SK-N-SH treated with all-trans-retinoic acid at 6 μM for 48 hours (cell line): ENCODE measurements around the gene GLDN.

Experiments
- ATAC-seq: fragments of 200-7000 bp; cut with Tn5 transposase; 3 replicates; pipeline ENCODE4 v1.9.1; 2020; ENCODE audit warnings: mild to moderate bottlenecking, moderate library complexity
- ARNTL ChIP-seq: fragments of 450-650 bp; formaldehyde crosslinking; IDR thresholded peaks from 2 replicates; pipeline ENCODE4 v1.5.0; 2020; ENCODE audit warnings: low read depth, mild to moderate bottlenecking, moderate library complexity, borderline replicate concordance
- BACH2 ChIP-seq: fragments of 250-450 bp; sonication (Bioruptor Pico); IDR thresholded peaks from 2 replicates; pipeline ENCODE4 v1.9.0; 2021; ENCODE audit warnings: mild to moderate bottlenecking, borderline replicate concordance
- CSDC2 ChIP-seq: fragments of 250-450 bp; sonication (Bioruptor Pico); IDR thresholded peaks from 2 replicates; pipeline ENCODE4 v1.5.0; 2020; ENCODE audit warnings: mild to moderate bottlenecking, moderate library complexity
- ESRRG ChIP-seq: fragments of 250-450 bp; sonication (Bioruptor Pico); IDR thresholded peaks from 2 replicates; pipeline ENCODE4 v1.6.1; 2021; ENCODE audit warnings: mild to moderate bottlenecking
- GLIS3 ChIP-seq: fragments of 250-450 bp; sonication (Bioruptor Pico); IDR thresholded peaks from 2 replicates; pipeline ENCODE4 v1.5.0; 2020; ENCODE audit warnings: mild to moderate bottlenecking, moderate library complexity
- OSR1 ChIP-seq: fragments of 250-450 bp; sonication (Bioruptor Pico); IDR thresholded peaks from 2 replicates; pipeline ENCODE4 v1.8.0; 2022; ENCODE audit warnings: moderate library complexity, mild to moderate bottlenecking, inconsistent platforms
- PPARA ChIP-seq: fragments of 250-450 bp; sonication (Bioruptor Pico); IDR thresholded peaks from 2 replicates; pipeline ENCODE4 v1.5.0; 2020; ENCODE audit warnings: mild to moderate bottlenecking, borderline replicate concordance
- RARB ChIP-seq: fragments of 250-450 bp; sonication (Bioruptor Pico); IDR thresholded peaks from 2 replicates; pipeline ENCODE4 v1.8.0; 2021; ENCODE audit warnings: mild to moderate bottlenecking, moderate library complexity
- SNAI2 ChIP-seq: fragments of 250-450 bp; sonication (Bioruptor Pico); IDR thresholded peaks from 2 replicates; pipeline ENCODE4 v1.5.0; 2020; ENCODE audit warnings: mild to moderate bottlenecking, moderate library complexity
- TCF4 ChIP-seq: fragments of 250-450 bp; sonication (Bioruptor Pico); IDR thresholded peaks from 2 replicates; pipeline ENCODE4 v1.8.0; 2021; ENCODE audit warnings: mild to moderate bottlenecking, moderate library complexity, borderline replicate concordance
- TOX ChIP-seq: fragments of 250-450 bp; sonication (Bioruptor Pico); IDR thresholded peaks from 2 replicates; pipeline ENCODE4 v1.8.0; 2021; ENCODE audit warnings: mild to moderate bottlenecking, moderate library complexity, borderline replicate concordance
- ZC3H10 ChIP-seq: fragments of 250-450 bp; sonication (Bioruptor Pico); IDR thresholded peaks from 2 replicates; pipeline ENCODE4 v1.5.1; 2021; ENCODE audit warnings: mild to moderate bottlenecking, moderate library complexity
- ZFP3 ChIP-seq: fragments of 250-450 bp; sonication (Bioruptor Pico); IDR thresholded peaks from 2 replicates; pipeline ENCODE4 v1.5.0; 2020; ENCODE audit warnings: mild to moderate bottlenecking, moderate library complexity
- ZFP30 ChIP-seq: fragments of 450-650 bp; formaldehyde crosslinking; IDR thresholded peaks from 2 replicates; pipeline ENCODE4 v1.5.0; 2022; ENCODE audit warnings: mild to moderate bottlenecking, moderate library complexity
- ZNF565 ChIP-seq: fragments of 450-650 bp; formaldehyde crosslinking; conservative IDR thresholded peaks from 2 replicates; pipeline ENCODE4 v1.5.0; 2020; ENCODE audit warnings: low read depth, mild to moderate bottlenecking, moderate library complexity
- ZNF70 ChIP-seq: fragments of 450-650 bp; formaldehyde crosslinking; IDR thresholded peaks from 2 replicates; pipeline ENCODE4 v1.5.0; 2020; ENCODE audit warnings: mild to moderate bottlenecking, moderate library complexity
- ZNF8 ChIP-seq: fragments of 450-650 bp; formaldehyde crosslinking; IDR thresholded peaks from 2 replicates; pipeline ENCODE4 v1.5.0; 2020; ENCODE audit warnings: mild to moderate bottlenecking, moderate library complexity
- TF ChIP-seq, protein P1 (sequence below): fragments of 250-450 bp; sonication (Bioruptor Pico); IDR thresholded peaks from 2 replicates; pipeline ENCODE4 v1.8.0; 2020; ENCODE audit warnings: mild to moderate bottlenecking, moderate library complexity, borderline replicate concordance
- TF ChIP-seq, protein P2 (sequence below): fragments of 250-450 bp; sonication (Bioruptor Pico); IDR thresholded peaks from 2 replicates; pipeline ENCODE4 v1.5.1; 2020; ENCODE audit warnings: low read depth, mild to moderate bottlenecking, moderate library complexity
- TF ChIP-seq, protein P3 (sequence below): fragments of 250-450 bp; sonication (Bioruptor Pico); IDR thresholded peaks from 2 replicates; pipeline ENCODE4 v1.5.0; 2020; ENCODE audit warnings: mild to moderate bottlenecking, moderate library complexity
- TF ChIP-seq, protein P4 (sequence below): fragments of 250-450 bp; sonication (Bioruptor Pico); IDR thresholded peaks from 2 replicates; pipeline ENCODE4 v1.8.0; 2021; ENCODE audit warnings: low read depth, mild to moderate bottlenecking, moderate library complexity, borderline replicate concordance

Gene GLDN

DNA sequence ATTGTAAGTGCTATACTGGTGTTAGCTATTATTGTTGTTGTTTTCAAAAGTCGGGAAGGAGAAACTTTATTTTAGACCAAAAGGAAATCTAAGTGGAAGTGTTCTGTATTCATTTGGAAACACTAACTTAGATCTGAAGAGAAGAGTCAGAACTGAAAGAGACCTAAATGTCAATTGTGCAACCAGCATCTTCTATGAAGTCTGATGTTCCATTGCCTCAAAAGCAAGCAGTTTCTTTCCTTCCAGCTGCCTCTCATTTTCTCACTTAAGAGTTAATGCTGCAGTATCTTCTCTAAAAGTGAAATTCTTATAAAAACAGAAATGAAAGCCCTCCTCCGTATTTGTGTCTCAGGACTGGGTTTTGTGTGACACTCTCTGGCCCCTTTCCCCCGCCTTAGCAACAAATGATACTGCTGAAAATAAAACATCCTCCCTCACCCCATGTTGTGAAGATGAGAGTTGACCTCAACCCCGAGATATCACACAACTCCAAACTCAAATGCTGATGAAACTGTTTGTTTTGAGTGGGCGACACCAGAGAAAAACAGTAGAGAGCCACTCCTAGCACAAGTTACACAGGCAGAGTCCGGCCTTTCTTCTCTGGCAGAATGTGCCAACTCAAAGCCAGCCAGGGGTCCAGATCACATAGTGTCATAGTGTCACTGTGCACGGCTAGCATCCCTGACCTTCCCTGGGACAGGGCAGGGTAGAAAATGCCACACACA lies 48.9 kb downstream of the GLDN start:
- ATAC-seq, result no peak

DNA sequence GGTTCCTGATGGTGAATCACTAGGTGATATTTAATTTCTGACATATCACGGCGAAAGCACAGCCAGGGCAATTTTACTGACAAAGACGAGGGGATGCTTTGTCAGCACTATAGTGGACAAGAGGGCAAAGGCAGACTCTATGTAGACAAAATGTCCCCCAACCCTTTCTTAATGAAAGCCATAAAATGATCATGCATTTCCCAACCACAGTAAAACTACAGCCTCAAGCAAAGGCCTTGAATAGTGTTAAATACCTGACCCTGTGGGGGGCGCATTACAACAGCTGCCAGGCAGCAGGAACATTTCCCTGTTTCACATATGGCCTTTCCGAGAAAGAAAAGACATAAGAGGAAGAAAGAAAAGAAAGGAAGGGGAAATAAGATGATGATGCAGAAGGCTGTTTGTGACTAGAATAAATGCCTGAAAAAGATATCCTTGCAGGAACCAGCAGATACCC lies 49.5 kb downstream of the GLDN start:
- TF ChIP-seq SNAI2 (CRISPR knock-in tag) (no peak), CSDC2 (no peak), OSR1 (CRISPR knock-in tag) (no peak), ESRRG (no peak), GLIS3 (CRISPR knock-in tag) (no peak), ARNTL (CRISPR knock-in tag) (no peak), ZNF565 (no peak), TOX (CRISPR knock-in tag) (no peak), ZFP30 (CRISPR knock-in tag) (no peak), TCF4 (CRISPR knock-in tag) (no peak), ZFP3 (no peak), BACH2 (CRISPR knock-in tag) (no peak), PPARA (no peak), ZNF70 (CRISPR knock-in tag) (no peak), ZC3H10 (no peak), RARB (CRISPR knock-in tag) (no peak)
- TF ChIP-seq, protein P1, sequence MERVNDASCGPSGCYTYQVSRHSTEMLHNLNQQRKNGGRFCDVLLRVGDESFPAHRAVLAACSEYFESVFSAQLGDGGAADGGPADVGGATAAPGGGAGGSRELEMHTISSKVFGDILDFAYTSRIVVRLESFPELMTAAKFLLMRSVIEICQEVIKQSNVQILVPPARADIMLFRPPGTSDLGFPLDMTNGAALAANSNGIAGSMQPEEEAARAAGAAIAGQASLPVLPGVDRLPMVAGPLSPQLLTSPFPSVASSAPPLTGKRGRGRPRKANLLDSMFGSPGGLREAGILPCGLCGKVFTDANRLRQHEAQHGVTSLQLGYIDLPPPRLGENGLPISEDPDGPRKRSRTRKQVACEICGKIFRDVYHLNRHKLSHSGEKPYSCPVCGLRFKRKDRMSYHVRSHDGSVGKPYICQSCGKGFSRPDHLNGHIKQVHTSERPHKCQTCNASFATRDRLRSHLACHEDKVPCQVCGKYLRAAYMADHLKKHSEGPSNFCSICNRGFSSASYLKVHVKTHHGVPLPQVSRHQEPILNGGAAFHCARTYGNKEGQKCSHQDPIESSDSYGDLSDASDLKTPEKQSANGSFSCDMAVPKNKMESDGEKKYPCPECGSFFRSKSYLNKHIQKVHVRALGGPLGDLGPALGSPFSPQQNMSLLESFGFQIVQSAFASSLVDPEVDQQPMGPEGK, result no peak
- TF ChIP-seq, protein P2, sequence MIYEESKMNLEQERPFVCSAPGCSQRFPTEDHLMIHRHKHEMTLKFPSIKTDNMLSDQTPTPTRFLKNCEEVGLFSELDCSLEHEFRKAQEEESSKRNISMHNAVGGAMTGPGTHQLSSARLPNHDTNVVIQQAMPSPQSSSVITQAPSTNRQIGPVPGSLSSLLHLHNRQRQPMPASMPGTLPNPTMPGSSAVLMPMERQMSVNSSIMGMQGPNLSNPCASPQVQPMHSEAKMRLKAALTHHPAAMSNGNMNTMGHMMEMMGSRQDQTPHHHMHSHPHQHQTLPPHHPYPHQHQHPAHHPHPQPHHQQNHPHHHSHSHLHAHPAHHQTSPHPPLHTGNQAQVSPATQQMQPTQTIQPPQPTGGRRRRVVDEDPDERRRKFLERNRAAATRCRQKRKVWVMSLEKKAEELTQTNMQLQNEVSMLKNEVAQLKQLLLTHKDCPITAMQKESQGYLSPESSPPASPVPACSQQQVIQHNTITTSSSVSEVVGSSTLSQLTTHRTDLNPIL, result no peak
- TF ChIP-seq, protein P3, sequence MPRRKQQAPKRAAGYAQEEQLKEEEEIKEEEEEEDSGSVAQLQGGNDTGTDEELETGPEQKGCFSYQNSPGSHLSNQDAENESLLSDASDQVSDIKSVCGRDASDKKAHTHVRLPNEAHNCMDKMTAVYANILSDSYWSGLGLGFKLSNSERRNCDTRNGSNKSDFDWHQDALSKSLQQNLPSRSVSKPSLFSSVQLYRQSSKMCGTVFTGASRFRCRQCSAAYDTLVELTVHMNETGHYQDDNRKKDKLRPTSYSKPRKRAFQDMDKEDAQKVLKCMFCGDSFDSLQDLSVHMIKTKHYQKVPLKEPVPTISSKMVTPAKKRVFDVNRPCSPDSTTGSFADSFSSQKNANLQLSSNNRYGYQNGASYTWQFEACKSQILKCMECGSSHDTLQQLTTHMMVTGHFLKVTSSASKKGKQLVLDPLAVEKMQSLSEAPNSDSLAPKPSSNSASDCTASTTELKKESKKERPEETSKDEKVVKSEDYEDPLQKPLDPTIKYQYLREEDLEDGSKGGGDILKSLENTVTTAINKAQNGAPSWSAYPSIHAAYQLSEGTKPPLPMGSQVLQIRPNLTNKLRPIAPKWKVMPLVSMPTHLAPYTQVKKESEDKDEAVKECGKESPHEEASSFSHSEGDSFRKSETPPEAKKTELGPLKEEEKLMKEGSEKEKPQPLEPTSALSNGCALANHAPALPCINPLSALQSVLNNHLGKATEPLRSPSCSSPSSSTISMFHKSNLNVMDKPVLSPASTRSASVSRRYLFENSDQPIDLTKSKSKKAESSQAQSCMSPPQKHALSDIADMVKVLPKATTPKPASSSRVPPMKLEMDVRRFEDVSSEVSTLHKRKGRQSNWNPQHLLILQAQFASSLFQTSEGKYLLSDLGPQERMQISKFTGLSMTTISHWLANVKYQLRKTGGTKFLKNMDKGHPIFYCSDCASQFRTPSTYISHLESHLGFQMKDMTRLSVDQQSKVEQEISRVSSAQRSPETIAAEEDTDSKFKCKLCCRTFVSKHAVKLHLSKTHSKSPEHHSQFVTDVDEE (CRISPR knock-in tag), result no peak
- TF ChIP-seq, protein P4, sequence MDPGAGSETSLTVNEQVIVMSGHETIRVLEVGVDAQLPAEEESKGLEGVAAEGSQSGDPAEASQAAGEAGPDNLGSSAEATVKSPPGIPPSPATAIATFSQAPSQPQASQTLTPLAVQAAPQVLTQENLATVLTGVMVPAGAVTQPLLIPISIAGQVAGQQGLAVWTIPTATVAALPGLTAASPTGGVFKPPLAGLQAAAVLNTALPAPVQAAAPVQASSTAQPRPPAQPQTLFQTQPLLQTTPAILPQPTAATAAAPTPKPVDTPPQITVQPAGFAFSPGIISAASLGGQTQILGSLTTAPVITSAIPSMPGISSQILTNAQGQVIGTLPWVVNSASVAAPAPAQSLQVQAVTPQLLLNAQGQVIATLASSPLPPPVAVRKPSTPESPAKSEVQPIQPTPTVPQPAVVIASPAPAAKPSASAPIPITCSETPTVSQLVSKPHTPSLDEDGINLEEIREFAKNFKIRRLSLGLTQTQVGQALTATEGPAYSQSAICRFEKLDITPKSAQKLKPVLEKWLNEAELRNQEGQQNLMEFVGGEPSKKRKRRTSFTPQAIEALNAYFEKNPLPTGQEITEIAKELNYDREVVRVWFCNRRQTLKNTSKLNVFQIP, result no peak
- no peak for ATAC-seq

More for the DNA sequence above, 48.9 kb downstream of the GLDN start:
- no peak for TF ChIP-seq TOX (CRISPR knock-in tag)
- TF ChIP-seq PPARA, result no peak
- no peak for TF ChIP-seq ZC3H10
- TF ChIP-seq CSDC2, result no peak
- TF ChIP-seq, protein P3 (CRISPR knock-in tag), result no peak
- no peak for TF ChIP-seq ZFP30 (CRISPR knock-in tag)
- no peak for TF ChIP-seq OSR1 (CRISPR knock-in tag)
- TF ChIP-seq ZNF8 (CRISPR knock-in tag), result no peak
- no peak for TF ChIP-seq ESRRG
- no peak for TF ChIP-seq GLIS3 (CRISPR knock-in tag)
- TF ChIP-seq, protein P1, result no peak
- TF ChIP-seq ZNF565, result no peak
- TF ChIP-seq TCF4 (CRISPR knock-in tag), result no peak
